Smooth muscle cell (in vitro differentiated cells): Measurements from ENCODE around the gene ONECUT3. TPM values are rescaled to one million over a fixed set of nuclear protein-coding genes. Genes with fewer than 3 reads are reported as not detected.

Experiments
- DNase-seq: peaks from one replicate; lab custom pipeline; 2025; ENCODE audit not compliant: unreplicated experiment; lab: John Stamatoyannopoulos, UW
- H2AFZ ChIP-seq: fragments of 200-600 bp; sonication (generic); 2 replicates; pipeline ENCODE4 v1.6.0; 2016; ENCODE audit warnings: antibody characterized with exemption, low read depth, mild to moderate bottlenecking
- H3F3A ChIP-seq: fragments of 200-600 bp; sonication (generic); 2 replicates; pipeline ENCODE4 v1.6.0; 2017; ENCODE audit warnings: antibody characterized with exemption, low read depth
- H3K27ac ChIP-seq: fragments of 200-600 bp; sonication (generic); 2 replicates; pipeline ENCODE4 v1.5.1; 2016; ENCODE audit warnings: low read depth, mild to moderate bottlenecking
- H3K27me3 ChIP-seq: fragments of 200-600 bp; sonication (generic); 2 replicates; pipeline ENCODE4 v1.6.1; 2016; ENCODE audit warnings: low read depth, mild to moderate bottlenecking
- H3K36me3 ChIP-seq: fragments of 200-600 bp; sonication (generic); 2 replicates; pipeline ENCODE4 v1.5.1; 2016; ENCODE audit warnings: low read depth
- H3K4me1 ChIP-seq: fragments of 200-600 bp; sonication (generic); 2 replicates; pipeline ENCODE4 v1.5.1; 2016; ENCODE audit warnings: low read depth
- H3K4me2 ChIP-seq: fragments of 200-600 bp; sonication (generic); 2 replicates; pipeline ENCODE4 v1.6.0; 2016; ENCODE audit warnings: mild to moderate bottlenecking
- H3K4me3 ChIP-seq: fragments of 200-600 bp; sonication (generic); 2 replicates; pipeline ENCODE4 v1.5.1; 2016; ENCODE audit warnings: mild to moderate bottlenecking
- H3K79me2 ChIP-seq: fragments of 200-600 bp; sonication (generic); 2 replicates; pipeline ENCODE4 v1.6.0; 2016; ENCODE audit warnings: low read depth, mild to moderate bottlenecking
- H3K9ac ChIP-seq: fragments of 200-600 bp; sonication (generic); 2 replicates; pipeline ENCODE4 v1.6.0; 2016; ENCODE audit warnings: low read depth
- H3K9me3 ChIP-seq: fragments of 200-600 bp; sonication (generic); replicated peaks from 2 replicates; pipeline ENCODE4 v1.5.1; 2016; ENCODE audit warnings: low read depth
- H4K20me1 ChIP-seq: fragments of 200-600 bp; sonication (generic); 2 replicates; pipeline ENCODE4 v1.6.0; 2016; ENCODE audit warnings: low read depth
- WGBS: methylation state at CpG from one replicate; pipeline ENCODE4 v1.1.7; 2016; ENCODE audit warnings: low lambda C conversion rate; 5-methylcytosine and 5-hydroxymethylcytosine counted together
- polyA plus RNA-seq: library from polyadenylated mRNA; unstranded; fragments of >200 nt; fragmentation: Nextera tagmentation; extraction: Ambion mirVana; gene quantifications from 2 replicates; pipeline ENCODE4 v1.2.1, GENCODE V29; 2016
- total RNA-seq: library from RNA; depleted of rRNA; stranded (reverse); fragments of >200 nt; gene quantifications from 2 replicates; pipeline ENCODE4 v1.2.3, GENCODE V29; 2014
- TF ChIP-seq, protein P1 (sequence below): fragments of 200-600 bp; sonication (generic); IDR thresholded peaks from 2 replicates; pipeline ENCODE4 v1.5.1; 2017; ENCODE audit warnings: borderline replicate concordance, mild to moderate bottlenecking, antibody characterized with exemption; ENCODE audit not compliant: insufficient read depth, poor library complexity, severe bottlenecking

The ONECUT3 gene
- total and polyA plus RNA-seq, 2 experiments from 2014 or later = not detected

- peaks cover 12% of the 10 kb centered on the region for H3K4me1 ChIP-seq
- H3K9me3 ChIP-seq = no peaks in the 10 kb centered on the region
- no peak overlapping the region for H3K27ac ChIP-seq
- no peak overlapping the region for H3K9ac ChIP-seq
- H3K36me3 ChIP-seq = no peaks in the 10 kb centered on the region
- H3K27me3 ChIP-seq = peaks cover 89% of the 10 kb centered on the region
- no peaks in the 10 kb centered on the region for H3F3A ChIP-seq
- no peak overlapping the region for H3K4me2 ChIP-seq
- no peak for DNase-seq
- no peaks in the 10 kb centered on the region for H4K20me1 ChIP-seq
- H3K4me3 ChIP-seq = no peak overlapping the region
- no peak overlapping the region for H2AFZ ChIP-seq
- TF ChIP-seq, protein P1, sequence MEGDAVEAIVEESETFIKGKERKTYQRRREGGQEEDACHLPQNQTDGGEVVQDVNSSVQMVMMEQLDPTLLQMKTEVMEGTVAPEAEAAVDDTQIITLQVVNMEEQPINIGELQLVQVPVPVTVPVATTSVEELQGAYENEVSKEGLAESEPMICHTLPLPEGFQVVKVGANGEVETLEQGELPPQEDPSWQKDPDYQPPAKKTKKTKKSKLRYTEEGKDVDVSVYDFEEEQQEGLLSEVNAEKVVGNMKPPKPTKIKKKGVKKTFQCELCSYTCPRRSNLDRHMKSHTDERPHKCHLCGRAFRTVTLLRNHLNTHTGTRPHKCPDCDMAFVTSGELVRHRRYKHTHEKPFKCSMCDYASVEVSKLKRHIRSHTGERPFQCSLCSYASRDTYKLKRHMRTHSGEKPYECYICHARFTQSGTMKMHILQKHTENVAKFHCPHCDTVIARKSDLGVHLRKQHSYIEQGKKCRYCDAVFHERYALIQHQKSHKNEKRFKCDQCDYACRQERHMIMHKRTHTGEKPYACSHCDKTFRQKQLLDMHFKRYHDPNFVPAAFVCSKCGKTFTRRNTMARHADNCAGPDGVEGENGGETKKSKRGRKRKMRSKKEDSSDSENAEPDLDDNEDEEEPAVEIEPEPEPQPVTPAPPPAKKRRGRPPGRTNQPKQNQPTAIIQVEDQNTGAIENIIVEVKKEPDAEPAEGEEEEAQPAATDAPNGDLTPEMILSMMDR = no peak
- 10% methylated on average over 32 of the region's 43 CpGs for WGBS
- no peaks in the 10 kb centered on the region for H3K79me2 ChIP-seq
Measured at GRCh38 chr19:1755467-1756171, 2.3 kb downstream of the ONECUT3 start.

DNA sequence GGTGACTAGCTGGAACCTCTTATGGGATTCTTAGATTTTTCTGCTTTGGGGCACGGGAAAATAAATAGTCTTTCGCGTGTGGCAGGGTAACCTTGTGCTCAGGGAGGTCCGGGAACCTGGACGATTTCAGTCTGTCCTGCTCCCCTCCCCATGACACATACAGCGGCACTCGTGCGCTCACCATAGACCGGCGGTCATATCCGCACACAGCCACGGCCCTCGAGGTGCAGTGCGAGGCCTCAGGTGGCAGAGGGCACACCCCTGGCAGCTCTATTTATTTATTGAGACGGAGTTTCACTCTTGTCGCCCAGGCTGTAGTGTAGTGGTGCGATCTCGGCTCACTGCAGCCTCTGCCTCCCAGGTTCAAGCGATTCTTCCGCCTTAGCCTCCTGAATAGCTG is 3.0 kb downstream of the ONECUT3 start:
- Histone ChIP-seq H3K27ac (no peak overlapping the region), H2AFZ (no peak overlapping the region), H3K4me3 (no peak overlapping the region), H3K9ac (no peak overlapping the region), H3K4me1 (peaks cover 12% of the 10 kb centered on the region), H3F3A (no peaks in the 10 kb centered on the region), H3K4me2 (no peak overlapping the region), H3K9me3 (no peaks in the 10 kb centered on the region), H4K20me1 (no peaks in the 10 kb centered on the region), H3K27me3 (peaks cover 89% of the 10 kb centered on the region), H3K36me3 (no peaks in the 10 kb centered on the region), H3K79me2 (no peaks in the 10 kb centered on the region)
- TF ChIP-seq, protein P1 = no peak
- WGBS = 15% methylated on average over 20 of the region's 20 CpGs
- no peak for DNase-seq

DNA sequence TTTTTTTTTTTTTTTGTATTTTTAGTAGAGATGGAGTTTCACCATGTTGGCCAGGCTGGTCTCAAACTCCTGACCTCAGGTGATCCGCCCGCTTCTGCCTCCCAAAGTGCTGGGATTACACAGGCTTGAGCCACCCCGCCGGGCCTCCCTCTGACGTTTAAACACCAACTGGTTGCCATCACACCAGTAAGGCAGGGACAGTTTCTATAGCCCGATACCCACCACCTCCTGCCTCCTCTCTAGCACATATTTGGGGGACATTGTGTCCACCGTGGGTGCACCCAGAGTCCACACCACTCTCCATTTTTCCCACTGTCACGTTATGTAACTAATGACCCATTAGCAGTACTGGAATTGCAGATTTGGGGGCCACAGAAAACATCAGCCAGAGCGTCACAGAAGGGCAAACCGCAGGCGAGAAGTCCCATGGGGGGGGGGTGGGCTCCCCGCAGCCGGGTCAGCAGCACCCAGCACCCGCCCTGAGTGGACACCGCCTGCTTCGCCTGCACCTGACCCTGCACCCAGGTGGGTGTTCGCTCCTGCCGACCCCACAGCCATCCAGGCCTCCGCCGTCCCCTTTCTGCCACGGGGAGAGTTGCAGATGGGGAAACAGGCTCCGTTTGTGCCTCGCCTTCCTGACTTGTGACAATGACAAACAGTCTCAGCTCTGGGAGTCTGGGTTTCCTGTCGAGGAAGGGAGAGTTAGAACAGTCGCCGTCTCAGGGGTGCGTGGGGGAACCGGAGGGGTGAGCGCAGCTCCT is 3.6 kb downstream of the ONECUT3 start:
- no peaks in the 10 kb centered on the region for H4K20me1 ChIP-seq
- H3K79me2 ChIP-seq = no peaks in the 10 kb centered on the region
- H3K27me3 ChIP-seq = peaks cover 89% of the 10 kb centered on the region
- H2AFZ ChIP-seq = no peak overlapping the region
- DNase-seq = no peak
- no peak overlapping the region for H3K4me3 ChIP-seq
- TF ChIP-seq, protein P1 = no peak
- H3K4me1 ChIP-seq = peaks cover 12% of the 10 kb centered on the region
- no peak overlapping the region for H3K27ac ChIP-seq
- H3K9ac ChIP-seq = no peak overlapping the region
- H3K4me2 ChIP-seq = no peak overlapping the region
- H3F3A ChIP-seq = no peaks in the 10 kb centered on the region
- 13% methylated on average over 24 of the region's 29 CpGs for WGBS
- no peaks in the 10 kb centered on the region for H3K36me3 ChIP-seq
- H3K9me3 ChIP-seq = no peaks in the 10 kb centered on the region
